ENCODE data around the gene NRG2.

The NRG2 gene

DNA sequence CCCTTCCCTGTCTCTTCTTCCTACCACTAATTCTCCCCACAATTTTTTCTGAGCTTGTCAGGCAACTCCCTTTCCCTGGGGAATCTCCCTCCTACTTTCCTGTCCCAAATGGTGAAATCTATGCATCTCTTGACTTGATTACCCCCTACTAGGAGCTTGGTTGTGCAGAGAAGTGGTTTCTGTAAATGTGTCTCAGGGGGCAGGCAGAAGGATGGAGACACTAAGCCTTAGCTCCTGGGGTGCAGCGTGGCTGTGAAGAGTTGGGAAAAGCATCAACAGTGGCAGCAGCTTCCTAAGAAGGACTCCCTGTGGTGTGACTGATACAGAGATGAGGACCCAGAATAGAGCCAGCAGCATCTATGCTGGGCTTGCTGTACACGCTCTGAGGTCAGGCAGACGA lies 62.3 kb downstream of the NRG2 start:
- Histone ChIP-seq H3K4me1 (ENCODE audit: control insufficient read depth, low read length) (no peaks in the 10 kb centered on the region), H3K9me2 (replicated peaks; ENCODE audit: control insufficient read depth, low read length) (no peaks in the 10 kb centered on the region), H3K79me2 (ENCODE audit: control insufficient read depth, low read length) (no peaks in the 10 kb centered on the region), H3K4me2 (ENCODE audit: low read length) (no peak overlapping the region), H3K27ac (ENCODE audit: low read depth, low read length) (no peak overlapping the region), H4K20me1 (ENCODE audit: control insufficient read depth, insufficient read depth, low read depth, low read length) (no peaks in the 10 kb centered on the region), H3K27me3 (ENCODE audit: control insufficient read depth, low read length) (peaks cover 23% of the 10 kb centered on the region; the same call in 1 of the 2 replicates), H3K36me3 (ENCODE audit: control insufficient read depth, low read length) (no peaks in the 10 kb centered on the region), H3K4me3 (ENCODE audit: low read length) (no peak overlapping the region), H3K9me3 (ENCODE audit: control insufficient read depth, insufficient read depth, low read length) (no peaks in the 10 kb centered on the region), H3F3A (ENCODE audit: control insufficient read depth, insufficient read depth) (no peaks in the 10 kb centered on the region)
- TF ChIP-seq, protein P1, sequence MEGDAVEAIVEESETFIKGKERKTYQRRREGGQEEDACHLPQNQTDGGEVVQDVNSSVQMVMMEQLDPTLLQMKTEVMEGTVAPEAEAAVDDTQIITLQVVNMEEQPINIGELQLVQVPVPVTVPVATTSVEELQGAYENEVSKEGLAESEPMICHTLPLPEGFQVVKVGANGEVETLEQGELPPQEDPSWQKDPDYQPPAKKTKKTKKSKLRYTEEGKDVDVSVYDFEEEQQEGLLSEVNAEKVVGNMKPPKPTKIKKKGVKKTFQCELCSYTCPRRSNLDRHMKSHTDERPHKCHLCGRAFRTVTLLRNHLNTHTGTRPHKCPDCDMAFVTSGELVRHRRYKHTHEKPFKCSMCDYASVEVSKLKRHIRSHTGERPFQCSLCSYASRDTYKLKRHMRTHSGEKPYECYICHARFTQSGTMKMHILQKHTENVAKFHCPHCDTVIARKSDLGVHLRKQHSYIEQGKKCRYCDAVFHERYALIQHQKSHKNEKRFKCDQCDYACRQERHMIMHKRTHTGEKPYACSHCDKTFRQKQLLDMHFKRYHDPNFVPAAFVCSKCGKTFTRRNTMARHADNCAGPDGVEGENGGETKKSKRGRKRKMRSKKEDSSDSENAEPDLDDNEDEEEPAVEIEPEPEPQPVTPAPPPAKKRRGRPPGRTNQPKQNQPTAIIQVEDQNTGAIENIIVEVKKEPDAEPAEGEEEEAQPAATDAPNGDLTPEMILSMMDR (IDR thresholded peaks at IDR 0.05; ENCODE audit: low read depth, low read length, poor library complexity, severe bottlenecking), result no peak
- no peak for TF ChIP-seq EZH2phosphoT487 (IDR thresholded peaks at IDR 0.05; ENCODE audit: borderline replicate concordance, low read length)

DNA sequence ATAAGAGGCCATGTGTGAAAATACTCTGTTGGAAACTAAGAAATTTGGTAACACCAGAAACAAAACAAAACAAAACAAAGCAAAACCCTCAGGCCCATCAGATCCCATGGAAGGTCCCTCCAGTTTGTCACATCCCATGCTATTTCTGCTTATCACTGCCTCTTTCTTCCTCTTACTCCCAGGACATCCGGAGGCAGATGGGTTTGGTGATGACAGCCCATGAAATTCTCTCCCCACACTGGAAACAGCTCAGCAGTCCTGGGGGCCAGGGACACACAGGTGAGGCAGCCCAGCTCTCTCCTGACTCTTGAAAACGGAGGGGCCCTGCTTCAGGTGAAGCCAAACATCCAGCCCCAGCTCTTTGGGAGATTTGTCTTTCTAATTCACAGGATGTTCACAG lies 63.2 kb downstream of the NRG2 start:
- Histone ChIP-seq H3K79me2 (ENCODE audit: control insufficient read depth, low read length) (no peaks in the 10 kb centered on the region), H3K9me2 (replicated peaks; ENCODE audit: control insufficient read depth, low read length) (no peaks in the 10 kb centered on the region), H3K27ac (ENCODE audit: low read depth, low read length) (no peak overlapping the region), H3K9me3 (ENCODE audit: control insufficient read depth, insufficient read depth, low read length) (no peaks in the 10 kb centered on the region), H3K4me2 (ENCODE audit: low read length) (no peak overlapping the region), H3K36me3 (ENCODE audit: control insufficient read depth, low read length) (no peaks in the 10 kb centered on the region), H3F3A (ENCODE audit: control insufficient read depth, insufficient read depth) (no peaks in the 10 kb centered on the region), H3K27me3 (ENCODE audit: control insufficient read depth, low read length) (peaks cover 23% of the 10 kb centered on the region; the same call in 1 of the 2 replicates), H4K20me1 (ENCODE audit: control insufficient read depth, insufficient read depth, low read depth, low read length) (no peaks in the 10 kb centered on the region), H3K4me3 (ENCODE audit: low read length) (no peak overlapping the region), H3K4me1 (ENCODE audit: control insufficient read depth, low read length) (no peaks in the 10 kb centered on the region)
- TF ChIP-seq, protein P1 (IDR thresholded peaks at IDR 0.05; ENCODE audit: low read depth, low read length, poor library complexity, severe bottlenecking), result no peak
- no peak for TF ChIP-seq EZH2phosphoT487 (IDR thresholded peaks at IDR 0.05; ENCODE audit: borderline replicate concordance, low read length)

DNA sequence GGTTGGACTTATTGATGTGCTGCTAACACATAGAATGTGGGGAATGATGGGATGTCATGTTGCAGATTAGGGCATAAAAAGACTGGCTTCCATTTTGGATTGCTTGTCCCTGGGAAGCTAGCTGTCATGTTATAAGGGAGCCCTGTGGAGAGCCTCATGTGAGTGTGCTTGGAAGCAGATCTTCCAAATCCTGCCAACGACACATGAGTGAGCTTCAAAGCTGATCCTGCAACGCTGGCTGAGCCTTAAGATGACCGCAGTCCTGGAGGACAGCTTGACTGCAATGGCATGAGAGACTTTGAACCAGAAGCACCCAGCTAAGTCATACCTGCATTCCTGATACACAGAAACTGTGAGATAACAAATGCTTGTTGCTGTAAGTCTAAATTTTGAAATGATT lies 63.6 kb downstream of the NRG2 start:
- Histone ChIP-seq H3K79me2 (ENCODE audit: control insufficient read depth, low read length) (no peaks in the 10 kb centered on the region), H3K4me2 (ENCODE audit: low read length) (no peak overlapping the region), H3K4me3 (ENCODE audit: low read length) (no peak overlapping the region), H3F3A (ENCODE audit: control insufficient read depth, insufficient read depth) (no peaks in the 10 kb centered on the region), H3K36me3 (ENCODE audit: control insufficient read depth, low read length) (no peaks in the 10 kb centered on the region), H3K9me2 (replicated peaks; ENCODE audit: control insufficient read depth, low read length) (no peaks in the 10 kb centered on the region), H3K4me1 (ENCODE audit: control insufficient read depth, low read length) (no peaks in the 10 kb centered on the region), H4K20me1 (ENCODE audit: control insufficient read depth, insufficient read depth, low read depth, low read length) (no peaks in the 10 kb centered on the region), H3K9me3 (ENCODE audit: control insufficient read depth, insufficient read depth, low read length) (no peaks in the 10 kb centered on the region), H3K27ac (ENCODE audit: low read depth, low read length) (no peak overlapping the region), H3K27me3 (ENCODE audit: control insufficient read depth, low read length) (peaks cover 23% of the 10 kb centered on the region; the same call in 1 of the 2 replicates)
- no peak for TF ChIP-seq EZH2phosphoT487 (IDR thresholded peaks at IDR 0.05; ENCODE audit: borderline replicate concordance, low read length)
- TF ChIP-seq, protein P1 (IDR thresholded peaks at IDR 0.05; ENCODE audit: low read depth, low read length, poor library complexity, severe bottlenecking), result no peak
